HG03571 (cell line): ENCODE measurements around the gene SYT13.
"Not testable (repeated sequence)": the region's sequence is repeated elsewhere in the genome, so short reads cannot be mapped to it uniquely, and the experiment has no call there.

Experiments used
- ATAC-seq: cut with Tn5 transposase; IDR thresholded peaks from one replicate; pipeline ENCODE4 v1.9.1; 2021; ENCODE audit not compliant: unreplicated experiment

SYT13 gene

GRCh38 chr11:45250035-45250718 lies 36.0 kb downstream of the SYT13 start:
- no peak for ATAC-seq

GRCh38 chr11:45249372-45249771 lies 36.8 kb downstream of the SYT13 start:
- not testable (repeated sequence) for ATAC-seq

GRCh38 chr11:45248501-45249011 lies 37.6 kb downstream of the SYT13 start:
- no peak for ATAC-seq

- ATAC-seq = no peak
Observed at GRCh38 chr11:45247433-45247832, 38.7 kb downstream of the SYT13 start.

- no peak for ATAC-seq
Observed at GRCh38 chr11:45246241-45246640, 39.9 kb downstream of the SYT13 start.

- no peak for ATAC-seq
Observed at GRCh38 chr11:45245218-45246045, 40.7 kb downstream of the SYT13 start.

- ATAC-seq = no peak
Observed at GRCh38 chr11:45243967-45244366, 42.2 kb downstream of the SYT13 start.

GRCh38 chr11:45239733-45240132 lies 46.4 kb downstream of the SYT13 start:
- ATAC-seq = no peak

GRCh38 chr11:45238724-45239123 lies 47.4 kb downstream of the SYT13 start:
- no peak for ATAC-seq

- ATAC-seq = no peak
Observed at GRCh38 chr11:45237711-45238315, 48.3 kb downstream of the SYT13 start.

- ATAC-seq = no peak
Observed at GRCh38 chr11:45234306-45235006, 51.7 kb downstream of the SYT13 start.

- ATAC-seq = no peak
Observed at GRCh38 chr11:45233804-45234170, 52.4 kb downstream of the SYT13 start.

- ATAC-seq = no peak
Observed at GRCh38 chr11:45233121-45233803, 52.9 kb downstream of the SYT13 start.

GRCh38 chr11:45232341-45233080 lies 53.6 kb downstream of the SYT13 start:
- ATAC-seq = no peak

- no peak for ATAC-seq
Observed at GRCh38 chr11:45229401-45230020, 56.6 kb downstream of the SYT13 start.

- ATAC-seq = no peak
Observed at GRCh38 chr11:45227836-45228235, 58.3 kb downstream of the SYT13 start.

- ATAC-seq = no peak
Observed at GRCh38 chr11:45226901-45227300, 59.2 kb downstream of the SYT13 start.

GRCh38 chr11:45225961-45226871 lies 59.9 kb downstream of the SYT13 start:
- no peak for ATAC-seq
